ENCODE data around the gene PROM2.
A peak's percentile ranks its signal among the peaks of the same experiment; 100 is the strongest.

The PROM2 gene

DNA sequence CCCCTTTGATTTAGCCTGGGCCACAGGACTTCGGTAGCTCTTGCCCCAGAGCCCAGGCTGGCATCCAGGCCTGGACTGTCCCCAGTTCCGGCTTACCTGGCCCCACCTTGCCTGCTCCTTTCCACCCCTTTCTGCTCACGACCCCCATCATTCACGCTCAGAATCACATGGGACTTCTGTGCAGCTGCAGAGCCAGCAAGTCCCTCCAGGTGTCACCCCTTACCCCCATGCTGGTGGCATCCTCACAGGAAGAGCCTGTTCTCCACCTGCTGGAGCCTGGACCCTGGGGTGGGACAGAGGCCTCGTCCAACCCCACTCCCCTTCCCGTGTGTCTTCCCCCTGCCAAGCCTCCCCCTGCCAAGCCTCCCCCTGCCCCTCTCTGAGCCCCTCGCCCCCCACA, 15.0 kb downstream of the PROM2 start:
- no peak for DNase-seq

DNA sequence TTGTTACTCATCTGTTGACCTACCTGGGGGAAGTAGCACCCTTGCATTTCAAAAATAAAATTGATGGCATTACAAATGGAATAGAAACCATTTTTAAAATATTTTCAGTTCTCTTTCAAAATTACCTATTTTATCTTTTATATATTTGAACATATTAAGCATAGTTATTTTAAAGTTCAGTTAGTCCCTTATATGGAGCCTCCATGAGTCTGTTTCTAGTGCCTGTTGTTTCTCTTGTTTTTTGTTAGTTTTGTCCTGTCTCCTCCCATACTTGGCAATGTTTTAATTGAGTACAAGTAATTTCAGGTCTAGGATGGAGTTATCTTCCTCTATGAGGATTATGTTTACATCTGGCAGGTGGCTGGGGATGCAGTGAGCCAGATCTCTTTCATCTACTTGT, 17.0 kb downstream of the PROM2 start:
- no peak for DNase-seq

DNA sequence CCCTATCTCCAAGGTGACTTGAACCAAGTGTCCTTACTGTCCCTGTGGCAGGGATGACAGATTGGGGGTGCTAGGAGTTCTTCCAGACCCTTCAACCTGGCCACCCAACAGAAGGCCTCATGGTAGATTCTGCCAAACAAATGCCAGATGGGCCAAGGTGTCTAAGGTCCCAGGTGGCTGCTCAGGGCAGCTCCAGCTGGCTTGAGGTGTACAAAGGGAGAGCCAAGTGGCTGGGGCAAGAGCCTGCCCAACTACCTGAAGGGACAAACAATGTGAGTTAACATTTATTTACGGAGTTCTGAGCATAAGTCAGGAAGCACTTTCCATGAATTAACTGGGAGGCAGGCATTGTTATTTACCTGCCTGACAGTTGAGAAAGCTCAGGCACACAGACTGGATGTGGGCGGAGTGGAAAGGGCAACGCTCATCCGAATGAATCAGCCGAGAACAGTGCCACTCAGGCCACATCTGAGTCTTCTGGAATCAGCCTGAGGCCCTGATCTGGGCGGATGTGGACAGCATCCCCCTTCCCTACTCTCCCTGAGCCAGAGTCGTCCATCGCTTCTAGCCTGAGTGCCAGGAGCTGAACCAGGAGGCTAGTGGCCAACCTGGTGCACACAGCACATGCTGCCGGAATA, 18.5 kb downstream of the PROM2 start:
- peak; percentile 37 for DNase-seq

DNA sequence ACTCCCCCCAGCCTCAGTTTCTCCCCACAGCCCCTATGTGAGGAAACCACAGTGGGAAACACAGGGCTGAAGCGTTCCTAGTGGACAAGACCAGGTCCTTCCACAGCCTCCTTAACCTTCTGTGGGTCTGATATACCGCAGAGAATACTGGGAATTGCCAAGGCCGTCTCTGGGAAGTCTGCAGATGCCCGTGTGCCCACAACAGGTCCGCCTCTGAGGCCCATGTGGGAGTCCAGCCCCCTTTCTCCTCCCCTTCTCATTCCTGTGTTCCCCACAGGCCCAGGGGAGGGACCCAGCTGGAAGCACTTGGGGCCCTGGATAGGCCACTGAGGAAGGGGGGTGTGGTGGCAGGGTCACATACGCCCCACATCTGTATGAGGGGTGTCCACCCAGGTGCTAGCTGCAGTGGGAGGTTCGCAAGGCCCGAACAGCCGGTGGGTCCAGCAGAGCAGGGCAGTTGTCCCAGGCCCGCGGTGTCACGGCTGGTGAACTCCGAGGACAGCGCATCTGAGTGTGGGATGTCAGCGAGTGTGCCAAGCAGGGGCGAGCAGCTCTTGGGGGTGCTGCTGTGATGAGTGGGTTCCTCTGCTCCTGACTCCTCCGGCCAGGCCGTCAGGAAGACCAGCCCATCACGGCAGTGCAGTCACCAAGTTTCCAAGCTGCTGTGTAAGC, 20.5 kb downstream of the PROM2 start:
- DNase-seq = no peak

DNA sequence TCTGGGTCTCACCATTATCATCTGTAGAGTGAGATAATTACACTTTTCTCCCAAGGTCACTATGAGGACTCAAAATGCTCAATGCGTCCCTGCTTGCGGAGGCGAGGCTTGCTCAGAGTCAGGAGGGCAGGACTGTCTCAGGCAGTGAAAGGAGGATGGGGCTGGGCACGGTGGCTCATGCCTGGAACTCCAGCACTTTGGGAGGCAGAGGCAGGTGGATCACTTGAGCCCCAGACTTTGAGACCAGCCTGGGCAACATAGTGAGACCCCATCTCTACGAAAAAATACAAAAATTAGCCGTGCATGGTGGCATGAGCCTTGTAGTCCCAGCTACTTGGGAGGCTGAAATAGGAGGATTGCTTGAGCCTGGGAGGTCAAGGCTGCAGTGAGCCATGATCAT, 21.1 kb downstream of the PROM2 start:
- no peak for DNase-seq

DNA sequence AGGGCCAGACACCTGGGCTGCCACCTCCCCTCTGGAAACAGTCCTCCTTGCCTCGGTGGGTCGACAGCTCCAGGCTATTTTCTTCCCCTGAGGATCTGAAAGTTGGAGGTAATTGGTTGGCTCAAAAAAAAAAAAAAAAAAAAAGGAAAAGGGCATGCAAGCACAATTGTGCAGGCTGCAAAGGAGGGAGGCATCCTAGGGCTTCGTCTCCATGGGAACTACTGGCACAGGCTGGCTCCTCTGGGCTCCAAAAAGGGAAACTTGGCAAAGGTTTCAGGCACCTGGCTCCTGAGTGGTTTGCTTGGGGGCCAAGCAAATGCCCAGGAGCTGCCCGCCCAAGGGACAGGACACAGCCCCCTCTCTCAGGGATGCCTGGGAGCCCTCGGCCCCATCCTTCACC, 21.8 kb downstream of the PROM2 start:
- no peak for DNase-seq

DNA sequence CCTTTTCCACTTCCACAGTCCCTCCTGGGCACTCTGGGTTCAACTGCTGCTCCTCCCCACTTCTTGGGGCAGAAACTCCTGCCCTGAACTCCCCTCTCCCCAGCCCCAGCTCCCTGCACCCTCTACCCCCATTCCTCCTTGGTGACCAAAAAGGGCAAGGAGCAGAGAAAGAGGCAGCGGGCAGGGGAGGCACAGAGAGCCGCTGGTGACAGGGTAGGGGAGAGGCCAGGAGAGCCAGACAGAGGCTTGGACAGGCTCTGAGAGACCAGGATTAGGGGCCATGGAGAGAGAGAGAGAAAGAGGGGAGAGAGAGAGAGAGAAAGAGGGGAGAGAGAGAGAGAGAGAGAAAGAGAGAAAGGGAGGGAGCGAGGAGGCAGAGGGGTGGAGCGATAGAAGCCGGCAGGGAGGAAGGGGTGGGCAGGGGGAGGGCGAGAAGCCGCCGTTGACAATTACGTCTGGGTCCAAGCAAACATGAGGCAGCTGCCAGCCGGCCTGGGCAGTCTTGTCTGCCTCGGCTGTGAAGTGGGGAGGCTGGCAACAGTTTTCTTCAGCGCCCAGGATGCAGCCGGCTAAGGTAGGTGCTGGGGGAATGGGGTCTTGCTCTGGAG, 22.7 kb downstream of the PROM2 start, which contains the start of gene KCNIP3:
KCNIP3 (plus strand) TSS at position 468 of the 608 bp plus-strand sequence; CDS start at position 560, 92 bp downstream.
- no peak for DNase-seq

DNA sequence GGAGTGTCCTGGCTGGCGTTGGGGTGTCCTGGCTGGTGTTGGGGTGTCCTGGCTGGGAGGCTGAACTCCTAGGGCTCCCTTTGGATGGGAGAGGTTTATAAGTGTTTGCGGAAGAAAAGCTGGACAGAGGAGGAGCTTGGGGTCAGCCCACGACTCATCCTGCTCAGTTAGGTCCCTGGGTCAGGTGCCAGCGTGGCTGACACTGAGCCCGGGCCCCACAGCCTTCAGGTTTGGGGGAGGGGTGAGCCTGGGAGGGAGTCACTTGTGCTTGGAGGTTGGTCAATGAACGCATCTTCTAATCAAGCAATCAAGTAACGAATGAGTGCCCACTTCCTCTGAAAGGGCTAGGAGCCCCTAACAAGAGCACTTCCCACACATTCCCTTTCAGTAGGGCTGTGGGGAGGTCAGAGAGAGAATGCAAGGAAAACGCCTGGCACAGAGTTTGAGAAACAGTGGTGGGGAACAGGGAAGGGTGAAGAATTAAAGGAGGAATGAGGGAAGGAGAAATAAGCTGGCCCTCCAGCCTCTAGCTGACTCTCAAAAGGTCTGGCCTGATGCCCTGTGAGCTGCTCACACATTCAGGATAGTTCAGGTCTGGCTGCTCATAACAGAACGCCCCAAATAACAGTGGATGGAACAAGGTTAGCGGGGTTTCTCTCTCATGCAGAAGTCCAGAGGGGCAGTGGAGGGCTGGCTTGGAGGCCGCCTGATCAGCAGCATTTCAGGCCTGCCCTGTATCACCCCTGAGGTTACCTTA, 23.6 kb downstream of the PROM2 start:
- DNase-seq = no peak

DNA sequence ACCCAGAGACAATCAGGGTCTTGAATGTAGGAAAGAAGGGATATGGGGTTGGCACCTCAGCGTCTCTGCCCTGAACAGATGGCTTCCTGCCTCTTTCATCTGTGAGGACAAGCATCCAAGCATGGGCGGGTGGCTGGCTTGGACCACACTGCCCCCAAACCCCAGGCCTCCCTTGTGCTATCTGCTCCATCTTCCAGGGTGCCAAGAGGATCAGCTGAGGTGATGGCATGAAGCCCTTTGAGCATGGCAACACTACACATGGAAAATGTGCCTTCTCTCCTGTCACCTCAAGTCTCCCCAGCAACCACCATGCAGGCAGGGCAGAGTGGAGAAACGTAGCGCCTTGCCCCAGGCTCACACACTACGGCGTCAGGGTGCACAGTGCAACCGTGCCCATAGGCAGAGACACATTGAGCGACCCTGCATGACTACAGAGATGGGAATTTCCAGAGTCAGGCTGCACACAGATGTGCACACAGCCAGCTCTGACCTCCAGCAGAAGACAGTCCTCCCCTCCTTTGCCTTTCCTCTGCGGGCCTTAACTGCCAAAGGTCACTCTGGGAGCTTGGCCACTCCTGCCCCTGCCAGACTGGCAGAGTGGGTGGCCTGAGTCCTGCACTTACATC, 24.4 kb downstream of the PROM2 start:
- DNase-seq = no peak

DNA sequence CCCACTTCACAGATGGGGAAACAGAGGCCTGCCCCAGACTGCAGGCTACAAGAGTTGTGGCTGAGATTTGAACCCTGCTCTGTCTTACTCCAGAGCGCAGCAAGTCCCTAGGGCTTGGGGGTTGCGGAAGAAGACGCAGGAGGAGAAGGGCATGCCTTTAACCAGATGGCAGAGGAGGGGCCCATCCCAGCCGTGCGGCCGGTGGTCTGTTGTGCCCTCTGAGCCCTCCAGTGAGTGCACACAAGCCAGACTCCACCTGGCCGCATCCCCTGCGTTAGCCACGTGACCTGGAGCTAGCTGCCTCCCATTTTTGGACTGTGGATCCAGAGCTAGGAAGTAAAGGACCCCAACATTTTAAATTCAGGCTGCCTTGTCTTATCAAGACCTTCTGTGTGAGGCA, 25.7 kb downstream of the PROM2 start:
- DNase-seq = no peak

DNA sequence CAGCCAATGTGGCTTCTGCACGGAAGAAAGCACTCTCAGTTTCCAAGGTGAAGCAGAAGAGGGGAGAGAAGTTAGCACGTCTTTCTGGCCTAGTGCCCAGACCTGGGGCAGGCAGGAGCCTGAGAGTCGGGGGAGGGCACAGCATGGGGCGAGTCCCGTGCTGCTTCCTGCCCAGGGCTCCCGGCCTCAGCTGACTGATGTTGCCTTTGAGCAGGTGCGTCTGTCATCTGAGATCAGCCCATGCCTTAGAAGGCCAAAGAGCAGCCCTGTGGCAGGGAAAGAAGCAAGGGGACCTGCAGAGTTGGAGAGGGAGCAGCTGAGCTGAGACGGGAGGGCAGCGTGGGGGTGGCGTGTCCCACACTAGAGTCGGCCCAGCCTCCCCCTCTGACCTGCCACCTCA, 26.2 kb downstream of the PROM2 start:
- DNase-seq = no peak

DNA sequence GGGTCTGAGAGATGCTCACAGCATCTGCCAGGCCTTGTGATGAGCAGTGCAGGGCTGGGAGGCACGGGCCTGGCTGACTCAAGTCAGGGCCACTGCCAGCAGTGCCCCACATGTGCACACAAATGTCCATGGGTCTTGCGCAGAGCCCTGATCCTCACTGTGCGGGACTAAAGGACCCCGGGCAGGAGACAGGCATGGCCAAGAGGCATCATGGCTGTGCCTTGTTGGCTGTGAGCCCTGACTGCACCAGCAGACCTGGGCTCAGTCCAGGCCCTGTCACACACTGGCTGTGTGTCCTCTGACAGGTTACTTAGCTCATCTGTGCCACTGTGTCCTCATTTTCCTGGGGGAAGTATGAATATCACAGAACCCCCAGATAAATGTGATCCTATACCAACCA, 26.9 kb downstream of the PROM2 start:
- no peak for DNase-seq

DNA sequence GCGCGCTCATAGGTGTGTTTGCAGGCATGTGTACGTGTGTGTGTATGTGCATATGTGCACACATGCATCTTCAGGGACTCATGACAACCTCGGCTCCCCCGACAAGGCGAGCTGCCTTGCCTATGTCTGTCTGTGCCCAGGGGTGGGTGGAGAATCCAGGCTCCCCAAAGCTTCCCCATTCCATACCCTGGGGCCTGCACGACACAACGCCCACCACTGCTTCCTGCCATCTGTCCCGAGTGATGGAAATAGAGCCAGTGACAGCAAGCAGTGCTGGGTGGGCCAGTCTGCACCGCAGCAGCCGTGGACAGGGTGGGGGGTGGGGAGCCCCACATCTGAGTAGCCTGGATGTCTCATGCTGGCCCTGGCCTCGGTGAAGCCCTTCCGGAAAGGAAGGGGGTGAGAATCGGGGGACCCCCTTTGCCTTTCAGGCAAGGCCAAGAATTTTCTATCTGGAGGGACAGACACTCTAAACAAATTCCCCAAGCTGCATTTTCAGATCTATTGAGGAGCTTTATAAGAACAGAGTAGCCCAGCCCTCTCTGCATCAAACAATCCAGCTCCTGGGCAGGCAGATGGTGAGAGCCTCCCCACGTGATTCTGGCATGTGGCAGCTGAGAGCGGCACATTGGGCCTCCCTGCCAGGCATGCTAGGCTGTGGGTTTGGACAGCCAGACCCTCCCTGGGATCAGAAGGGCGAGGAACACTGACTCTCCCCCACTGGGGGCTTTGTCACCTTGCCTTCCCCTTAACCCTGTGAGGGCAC, 27.8 kb downstream of the PROM2 start:
- no peak for DNase-seq

DNA sequence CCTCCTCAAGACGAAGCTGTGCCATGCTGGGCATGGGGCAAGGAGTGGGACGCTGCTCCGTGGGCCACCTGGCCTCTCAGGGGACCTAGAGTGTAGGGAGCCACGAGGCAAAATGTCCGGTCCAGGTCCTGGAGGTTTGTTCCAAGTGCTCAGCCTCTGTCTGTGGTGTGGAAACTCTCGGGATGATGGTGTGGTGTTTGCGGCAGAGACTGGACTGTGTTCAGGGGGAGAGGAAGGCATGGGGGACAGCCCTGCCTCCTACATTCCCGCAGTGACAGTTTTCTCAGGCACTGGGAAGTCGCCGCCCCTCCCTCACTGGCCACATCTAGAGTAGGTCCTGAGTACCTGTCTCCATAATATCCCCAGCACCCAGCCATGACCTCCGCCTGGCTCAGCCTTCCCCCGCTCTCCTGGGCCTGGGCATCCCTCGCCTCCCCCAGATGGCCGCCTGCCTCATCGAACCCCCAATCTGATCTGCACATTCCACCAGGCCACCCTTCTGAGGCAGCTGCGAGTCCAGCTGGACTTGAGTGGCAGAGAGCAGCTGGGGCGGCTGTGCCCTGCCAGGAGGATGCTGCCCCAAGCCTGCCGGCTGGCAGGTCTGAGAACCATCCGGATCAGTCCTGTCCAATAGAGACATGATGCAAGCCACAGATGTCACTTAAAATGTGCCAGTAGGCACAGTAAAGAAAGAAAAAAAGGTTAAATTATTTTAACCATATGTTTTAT, 29.1 kb downstream of the PROM2 start:
- DNase-seq = no peak

DNA sequence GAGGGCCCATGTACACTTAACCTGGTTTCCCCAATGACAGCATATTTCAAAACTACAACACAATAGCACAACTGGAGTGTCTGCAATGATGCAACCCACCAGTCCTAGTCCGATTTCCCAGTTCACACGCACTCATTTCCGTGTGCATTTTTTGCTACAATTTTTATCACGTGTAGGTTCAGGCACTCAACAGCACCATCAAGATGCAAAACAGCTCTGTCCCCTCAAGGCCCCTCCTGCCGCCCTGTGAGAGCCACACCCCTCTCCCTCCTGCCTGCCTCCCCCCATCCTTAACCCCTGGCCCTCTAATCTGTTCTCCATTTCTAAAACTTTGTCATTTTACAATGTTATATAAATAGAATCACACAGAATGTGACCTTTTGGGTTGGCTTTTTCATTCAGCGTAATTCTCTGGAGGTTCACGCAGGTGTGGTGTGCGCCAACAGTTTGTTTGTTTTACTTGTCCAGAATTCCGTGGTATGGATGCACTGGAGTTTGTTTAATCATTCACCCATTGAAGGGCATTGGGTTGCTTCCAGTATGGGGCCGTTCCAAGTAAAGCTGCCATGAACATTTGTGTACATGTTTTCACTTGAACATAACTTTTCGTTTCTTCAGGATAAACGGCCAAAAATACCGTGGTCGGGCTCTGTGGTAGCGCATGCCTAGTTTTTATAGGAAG, 31.3 kb downstream of the PROM2 start:
- no peak for DNase-seq

DNA sequence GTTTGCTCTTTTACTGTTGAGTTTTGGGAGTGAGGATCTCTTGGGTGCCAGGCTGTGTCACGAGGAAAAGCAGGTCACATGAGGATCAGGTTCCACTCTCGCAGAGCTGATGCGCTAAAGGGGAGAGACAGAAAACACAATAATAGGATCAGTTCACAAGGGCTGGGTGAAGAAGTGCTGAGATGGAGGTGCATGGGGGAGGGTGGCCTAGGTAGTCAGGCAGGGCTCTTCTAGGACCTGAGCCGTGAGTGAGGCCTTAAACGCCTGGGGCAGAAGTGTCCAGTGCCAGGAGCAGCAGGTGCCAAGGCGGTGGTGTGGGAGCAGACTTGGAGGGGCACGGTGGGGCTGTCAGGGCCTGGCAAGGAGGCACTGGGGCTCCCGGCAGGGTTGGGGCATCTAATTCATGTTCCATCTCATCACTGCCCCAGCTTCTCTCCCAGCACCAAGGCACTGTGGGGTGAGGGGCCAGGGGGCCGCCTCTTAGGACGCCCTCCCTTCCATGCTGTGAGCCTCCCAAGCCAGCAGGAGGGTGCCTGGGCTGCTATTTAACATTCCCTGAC, 32.2 kb downstream of the PROM2 start:
- DNase-seq = no peak

DNA sequence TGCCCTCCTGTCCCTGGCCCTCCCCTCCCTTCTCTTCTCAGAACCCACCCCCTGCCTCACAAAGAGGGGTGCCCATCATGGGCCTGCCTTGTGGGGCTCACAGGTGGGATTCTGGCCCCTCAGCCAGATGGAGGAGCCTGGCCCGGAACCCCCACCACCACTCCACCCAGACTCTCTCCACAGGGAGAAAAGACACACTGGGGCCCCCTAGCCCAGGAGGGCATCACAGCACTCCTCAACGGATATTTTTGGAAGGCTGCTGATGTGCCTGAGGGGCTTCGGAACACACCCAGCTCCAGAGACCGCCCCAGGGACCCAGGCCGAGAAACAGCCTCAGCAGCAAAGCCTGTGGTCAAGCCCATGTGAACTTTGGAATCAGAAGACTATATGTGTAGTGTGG, 32.8 kb downstream of the PROM2 start:
- no peak for DNase-seq

DNA sequence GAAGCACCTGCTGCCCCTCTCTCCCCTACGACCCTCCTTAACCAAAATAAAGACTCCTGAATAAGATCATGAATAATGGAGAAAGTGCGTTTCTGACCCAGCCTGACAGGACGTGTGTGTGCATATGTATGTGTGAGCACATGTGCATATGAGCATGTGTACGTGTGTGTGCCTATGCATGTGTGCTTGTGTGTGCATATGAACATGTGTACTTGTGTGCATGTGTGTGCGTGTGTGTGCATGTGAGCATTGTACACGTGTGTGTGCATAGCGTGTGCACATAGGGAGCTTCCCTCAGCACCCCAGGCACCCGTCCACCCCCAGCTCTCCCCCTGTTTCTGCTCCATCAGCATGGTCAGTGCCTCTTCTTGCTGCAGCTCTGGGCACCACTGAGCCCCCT, 33.6 kb downstream of the PROM2 start:
- DNase-seq = no peak

DNA sequence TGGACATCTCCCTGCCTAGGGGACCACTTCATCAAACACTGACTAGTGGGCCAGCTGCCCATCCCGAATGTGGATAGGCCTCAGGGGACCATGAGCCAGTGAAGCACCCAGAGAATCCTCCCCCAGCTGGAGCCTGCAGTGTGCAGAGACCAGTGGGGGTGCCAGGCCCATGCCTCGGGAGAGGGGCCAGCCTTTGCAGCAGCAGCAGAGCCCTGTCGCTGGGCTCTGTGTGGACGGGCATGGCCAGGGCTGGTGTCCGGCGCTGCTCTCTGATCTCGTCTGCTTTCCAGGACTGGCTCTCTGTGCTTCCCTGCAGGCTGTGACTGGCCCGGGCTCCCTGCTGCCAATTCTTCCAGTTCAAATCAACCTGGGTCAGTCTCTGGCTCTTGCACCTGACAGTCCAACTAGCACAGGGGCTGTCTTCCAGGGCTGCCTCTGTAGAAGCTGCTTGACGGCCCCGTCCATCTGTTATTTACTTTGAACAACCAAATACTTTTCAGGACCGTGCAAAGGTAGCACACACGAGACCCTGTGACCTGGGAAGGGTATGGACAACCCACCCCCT, 34.3 kb downstream of the PROM2 start:
- no peak for DNase-seq

DNA sequence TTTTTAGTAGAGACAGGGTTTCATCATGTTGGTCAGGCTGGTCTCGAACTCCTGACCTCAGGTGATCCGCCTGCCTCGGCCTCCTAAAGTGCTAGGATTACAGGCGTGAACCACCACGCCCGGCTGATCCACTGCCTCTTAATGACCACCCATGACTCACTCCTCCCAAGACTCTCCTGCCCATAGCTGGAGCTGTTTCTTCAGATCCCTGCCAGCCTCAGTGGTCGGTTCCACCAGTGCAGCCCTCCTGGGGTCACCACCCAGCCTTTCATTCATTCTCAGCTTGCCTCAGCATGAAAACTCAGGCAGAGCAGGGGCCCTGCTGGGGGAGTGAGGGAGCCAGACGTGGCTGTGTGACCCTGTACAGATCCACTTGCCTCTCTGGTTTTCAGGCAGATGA, 35.4 kb downstream of the PROM2 start:
- no peak for DNase-seq

Measured in T1000 (cell line).